ENCODE data around the gene OLR1.
"Not testable (repeated sequence)": the region's sequence is repeated elsewhere in the genome, so short reads cannot be mapped to it uniquely, and the experiment has no call there.

Gene OLR1

GRCh38 chr12:10205220-10205807 lies 33.4 kb upstream of the OLR1 start:
- TF ChIP-seq CTCF (IDR thresholded peaks at IDR 0.05): no peak
- H3K27ac ChIP-seq: no peak overlapping the region
- no peak overlapping the region for H3K4me3 ChIP-seq
- DNase-seq (ENCODE audit: low spot score): no peak

- H3K4me3 ChIP-seq; H3K27ac ChIP-seq; DNase-seq (ENCODE audit: low spot score): not testable (repeated sequence)
Measured at GRCh38 chr12:10204495-10204894, 32.6 kb upstream of the OLR1 start.

GRCh38 chr12:10197879-10198278 lies 25.9 kb upstream of the OLR1 start:
- no peak overlapping the region for H3K4me3 ChIP-seq
- no peak for DNase-seq (ENCODE audit: low spot score)
- no peak overlapping the region for H3K27ac ChIP-seq
- TF ChIP-seq CTCF (IDR thresholded peaks at IDR 0.05): no peak

GRCh38 chr12:10196210-10196609 lies 24.3 kb upstream of the OLR1 start:
- Histone ChIP-seq H3K27ac (no peak overlapping the region), H3K4me3 (no peak overlapping the region)
- no peak for TF ChIP-seq CTCF (IDR thresholded peaks at IDR 0.05)
- DNase-seq (ENCODE audit: low spot score): no peak

GRCh38 chr12:10194160-10194670 lies 22.3 kb upstream of the OLR1 start:
- DNase-seq (ENCODE audit: low spot score): no peak
- Histone ChIP-seq H3K4me3 (no peak overlapping the region), H3K27ac (no peak overlapping the region)
- no peak for TF ChIP-seq CTCF (IDR thresholded peaks at IDR 0.05)

- no peak for TF ChIP-seq CTCF (IDR thresholded peaks at IDR 0.05)
Measured at GRCh38 chr12:10191865-10192264, 19.9 kb upstream of the OLR1 start.

GRCh38 chr12:10190558-10191388 lies 18.8 kb upstream of the OLR1 start:
- Histone ChIP-seq H3K27ac (no peak overlapping the region), H3K4me3 (no peak overlapping the region)
- peak; percentile 40 for TF ChIP-seq CTCF (IDR thresholded peaks at IDR 0.05)
- no peak for DNase-seq (ENCODE audit: low spot score)

More at GRCh38 chr12:10191865-10192264, 19.9 kb upstream of the OLR1 start:
- no peak for DNase-seq (ENCODE audit: low spot score)
- Histone ChIP-seq H3K27ac (no peak overlapping the region), H3K4me3 (no peak overlapping the region)

All from coronary artery (tissue), 2 donors.